ENCODE measurements around the gene ZC3H18.

Gene ZC3H18

DNA sequence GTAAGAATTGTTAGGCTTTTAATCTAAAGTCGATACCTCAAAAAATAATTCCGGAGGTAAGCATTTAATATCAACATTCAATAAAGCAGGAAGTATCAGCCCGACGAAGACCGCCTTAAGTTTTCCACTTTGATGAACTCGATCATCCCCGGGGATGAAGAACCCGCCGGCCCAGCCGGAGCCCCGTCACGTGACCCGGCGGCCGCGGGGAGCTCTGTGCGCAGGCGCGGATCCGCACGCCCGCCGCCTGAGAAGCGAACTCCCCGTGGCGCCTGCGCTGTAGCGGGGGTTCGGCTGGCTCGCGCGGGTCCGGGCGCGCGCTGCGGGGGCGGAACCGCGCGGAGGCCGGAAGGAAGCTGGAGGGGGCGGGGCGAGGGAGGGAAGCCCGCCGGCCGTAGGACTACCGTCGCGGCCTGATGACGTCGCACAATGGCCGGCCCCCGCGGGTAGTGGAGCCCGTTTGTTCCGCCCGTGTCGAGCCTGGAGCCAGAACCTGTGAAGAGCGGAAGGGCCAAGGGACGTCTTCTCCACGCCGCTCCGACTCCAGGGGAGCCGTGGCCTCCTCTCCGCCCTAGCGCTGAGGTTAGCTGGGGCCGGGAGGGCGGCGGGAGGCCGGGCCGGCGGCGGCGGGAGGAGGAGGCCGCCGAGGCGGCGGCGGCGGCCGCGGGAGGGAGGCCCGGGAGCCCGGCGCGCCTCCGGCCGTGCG, at the start of gene ZC3H18:
TSS of gene ZC3H18 (plus strand) at position 419 of the 706 bp plus-strand sequence. CDS start 6,721 bp downstream, outside the sequence.
- Mint-ChIP-seq H3K27me3 (no peaks in the 10 kb centered on the region), H3K4me3 (peak within 1 kb of the TSS; percentile 93 to 96), H3K4me1 (peaks cover 53% of the 10 kb centered on the region), H3K9me3 (no peaks in the 10 kb centered on the region), H3K27ac (peak within 1 kb of the TSS; percentile 95 to 96)
- ATAC-seq (peak; percentile 85), DNase-seq (peak; percentile 95 to 96)

DNA sequence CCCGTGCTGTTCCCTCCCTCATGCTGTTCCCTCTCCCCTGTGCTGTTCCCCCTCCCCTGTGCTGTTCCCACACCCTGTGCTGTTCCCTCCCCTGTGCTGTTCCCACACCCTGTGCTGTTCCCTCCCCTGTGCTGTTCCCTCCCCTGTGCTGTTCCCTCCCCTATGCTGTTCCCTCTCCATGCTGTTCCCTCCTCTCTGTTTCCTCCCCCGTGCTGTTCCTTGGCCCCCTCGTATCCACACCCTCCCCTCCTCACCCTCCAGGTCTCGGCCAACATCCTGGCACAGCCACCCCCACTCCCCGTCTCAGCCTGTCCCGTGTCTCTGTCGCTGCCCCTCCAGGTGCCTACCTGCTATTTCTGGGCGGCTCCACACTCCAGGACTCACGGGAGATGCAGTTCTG, 48.5 kb upstream of the ZC3H18 start:
- H3K4me3 Mint-ChIP-seq, result no peak overlapping the region
- H3K4me1 Mint-ChIP-seq, result peaks cover 18% of the 10 kb centered on the region
- DNase-seq (no peak), ATAC-seq (no peak)
- H3K9me3 Mint-ChIP-seq, result peaks cover 28 to 38% of the 10 kb centered on the region in 2 donors
- no peaks in the 10 kb centered on the region for H3K27me3 Mint-ChIP-seq
- H3K27ac Mint-ChIP-seq, result no peak overlapping the region

DNA sequence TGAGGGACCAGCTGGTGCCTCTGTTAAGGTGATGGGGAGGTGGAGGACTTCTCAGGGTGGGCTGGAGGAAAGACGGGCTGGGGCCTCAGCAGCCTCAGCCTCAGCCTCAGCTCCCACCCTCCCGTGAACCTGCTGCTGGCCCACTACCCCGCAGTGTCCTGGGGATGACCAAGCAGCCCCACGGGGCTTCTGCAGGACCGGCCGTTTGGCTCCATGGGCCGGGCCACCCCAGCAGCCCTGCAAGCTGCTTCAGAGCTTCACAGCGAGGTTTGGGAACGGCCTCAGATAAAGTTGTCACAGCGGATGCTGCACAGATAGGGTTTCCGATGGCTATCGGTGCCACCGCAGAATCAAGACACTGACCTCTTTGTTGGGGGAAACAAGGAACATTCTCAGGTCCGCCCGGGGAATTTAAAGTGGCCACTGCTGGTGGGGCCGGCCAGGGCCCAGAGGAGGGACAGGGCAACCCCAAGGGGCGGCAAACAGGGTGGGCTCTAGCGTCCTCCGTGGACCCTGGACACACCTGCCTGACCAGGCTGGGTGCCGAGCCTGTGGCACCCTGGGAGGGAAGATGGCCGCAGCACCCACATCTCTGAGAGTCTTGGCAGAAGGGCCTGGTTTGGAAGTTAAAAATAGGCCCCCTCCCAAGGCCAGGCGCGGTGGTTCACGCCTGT, 47.8 kb upstream of the ZC3H18 start:
- Mint-ChIP-seq H3K27me3 (no peaks in the 10 kb centered on the region), H3K4me1 (peaks cover 18% of the 10 kb centered on the region), H3K4me3 (no peak overlapping the region), H3K27ac (no peak overlapping the region), H3K9me3 (peaks cover 25 to 31% of the 10 kb centered on the region in 2 donors)
- DNase-seq (no peak), ATAC-seq (no peak)

DNA sequence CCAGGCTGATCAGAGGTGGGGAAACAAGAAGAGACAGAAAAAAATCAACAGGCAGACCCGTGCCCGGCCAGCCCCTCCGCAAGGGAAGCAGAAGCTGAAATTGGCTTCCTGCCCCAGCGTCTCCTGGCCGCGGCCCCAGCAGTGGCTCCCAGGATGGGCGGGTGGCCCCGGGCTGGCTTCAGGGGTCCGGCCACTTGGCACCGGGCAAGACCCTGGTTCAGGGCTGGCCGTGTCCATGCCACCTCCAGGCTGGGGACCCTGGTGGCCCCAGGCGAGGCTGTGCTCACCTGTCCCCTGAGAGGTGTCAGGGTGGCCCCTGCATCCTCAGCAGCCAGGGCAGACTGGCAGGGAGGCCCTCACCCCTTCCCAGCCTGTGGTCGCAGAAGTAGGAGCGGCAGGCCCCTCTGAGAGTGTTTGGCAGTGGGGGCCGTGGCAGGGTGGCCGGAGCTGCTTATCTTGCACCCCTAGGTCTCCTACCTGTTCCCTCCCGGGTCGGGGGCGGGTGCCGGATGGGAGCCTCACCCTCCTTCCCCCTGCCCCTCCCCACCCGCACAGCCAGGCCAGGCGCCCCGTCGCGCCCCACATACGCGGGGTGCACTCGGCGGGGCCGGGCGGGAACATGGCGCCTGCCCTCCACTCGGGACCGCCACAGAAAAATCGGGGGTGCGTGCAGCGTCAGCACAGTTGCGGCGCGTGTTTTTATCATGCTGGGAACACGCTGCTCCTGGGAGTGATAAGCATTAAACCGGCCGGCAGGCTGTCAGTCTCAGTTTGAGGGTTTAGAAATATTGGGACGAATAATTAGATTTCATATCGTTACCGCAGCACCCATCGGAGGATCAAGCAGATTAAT, 46.7 kb upstream of the ZC3H18 start:
- H3K27me3 Mint-ChIP-seq, result no peaks in the 10 kb centered on the region

DNA sequence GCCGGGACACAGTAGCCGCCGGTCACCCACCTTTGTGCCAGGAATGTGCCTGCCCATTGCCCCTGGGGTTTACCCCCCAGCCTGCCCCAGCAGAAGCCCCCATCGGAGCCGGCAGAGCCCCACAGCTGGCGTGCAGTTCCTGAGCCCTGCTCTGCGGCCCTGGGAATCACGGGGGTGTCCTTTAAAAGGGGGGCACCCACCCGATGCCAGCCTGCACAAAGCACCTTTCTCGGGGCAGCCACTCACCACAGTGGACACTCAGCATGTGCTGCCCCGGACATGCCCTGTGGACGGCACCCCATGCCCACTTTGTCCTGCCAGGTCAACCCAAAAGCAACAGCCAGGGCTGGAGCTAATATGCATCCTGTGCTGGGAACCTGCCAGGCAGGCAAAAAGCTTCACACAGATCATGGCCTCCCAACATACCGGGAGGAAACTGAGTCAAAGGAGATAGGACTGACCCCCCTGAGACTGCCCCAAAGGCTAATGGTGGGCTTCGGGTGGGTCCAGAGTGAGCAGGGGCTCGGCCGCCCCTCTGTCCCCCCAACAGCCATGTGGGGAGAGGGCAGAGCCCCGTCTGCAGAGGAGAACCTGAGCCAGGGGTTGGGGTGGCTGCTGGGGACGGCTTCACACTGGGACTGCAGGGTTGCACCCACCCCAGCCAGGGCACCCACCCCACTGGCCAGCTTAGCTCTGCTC, 45.8 kb upstream of the ZC3H18 start:
- Mint-ChIP-seq H3K9me3 (peaks cover 7 to 11% of the 10 kb centered on the region in 2 donors), H3K27ac (no peak overlapping the region), H3K4me3 (no peak overlapping the region), H3K27me3 (no peaks in the 10 kb centered on the region), H3K4me1 (peaks cover 18% of the 10 kb centered on the region)
- no peak for DNase-seq
- no peak for ATAC-seq

More for the DNA sequence above, 46.7 kb upstream of the ZC3H18 start:
- DNase-seq, result no peak
- peak; percentile 17 for ATAC-seq
- no peak overlapping the region for H3K4me3 Mint-ChIP-seq
- peaks cover 18% of the 10 kb centered on the region for H3K4me1 Mint-ChIP-seq
- H3K27ac Mint-ChIP-seq, result peak overlapping the region in 1 of 2 donors; percentile 61
- peaks cover 15 to 20% of the 10 kb centered on the region in 2 donors for H3K9me3 Mint-ChIP-seq

DNA sequence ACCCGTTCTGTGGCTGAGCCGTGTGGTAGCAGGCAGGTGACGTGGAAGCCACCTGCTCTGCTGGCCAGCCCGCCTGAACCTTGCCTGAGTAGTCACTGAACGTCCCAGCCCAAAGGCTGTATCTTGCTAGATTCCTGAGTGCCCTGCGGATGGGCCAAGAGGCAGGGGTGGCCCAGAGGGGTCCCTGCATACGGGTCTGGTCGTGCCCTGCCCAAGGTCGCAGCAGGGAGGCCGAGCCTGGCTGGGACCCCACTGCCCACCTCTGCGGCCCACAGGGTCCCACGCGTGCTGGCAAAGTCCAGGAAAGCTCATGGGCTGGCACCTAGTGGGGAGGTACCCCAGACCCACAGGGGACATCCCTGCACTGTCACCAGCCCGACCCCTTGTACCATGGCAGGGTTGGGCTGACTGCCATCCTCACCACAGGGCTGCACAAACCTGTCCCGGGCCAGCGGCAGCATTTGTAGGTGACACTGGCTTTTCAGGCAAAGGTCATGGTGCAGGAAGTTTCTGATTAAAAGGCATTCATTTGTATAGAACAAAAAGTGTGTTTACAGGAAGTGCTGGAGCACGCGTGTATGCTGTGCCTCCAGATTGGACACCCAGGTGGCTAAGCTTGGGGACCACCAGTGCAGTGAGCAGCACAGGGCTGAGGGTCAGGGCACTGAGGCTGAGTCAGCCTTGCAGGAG, 45.1 kb upstream of the ZC3H18 start:
- Mint-ChIP-seq H3K4me1 (peaks cover 18% of the 10 kb centered on the region), H3K9me3 (peaks cover 0 to 4% of the 10 kb centered on the region in 2 donors), H3K4me3 (no peak overlapping the region), H3K27ac (no peak overlapping the region), H3K27me3 (no peaks in the 10 kb centered on the region)
- no peak for ATAC-seq
- DNase-seq, result no peak

DNA sequence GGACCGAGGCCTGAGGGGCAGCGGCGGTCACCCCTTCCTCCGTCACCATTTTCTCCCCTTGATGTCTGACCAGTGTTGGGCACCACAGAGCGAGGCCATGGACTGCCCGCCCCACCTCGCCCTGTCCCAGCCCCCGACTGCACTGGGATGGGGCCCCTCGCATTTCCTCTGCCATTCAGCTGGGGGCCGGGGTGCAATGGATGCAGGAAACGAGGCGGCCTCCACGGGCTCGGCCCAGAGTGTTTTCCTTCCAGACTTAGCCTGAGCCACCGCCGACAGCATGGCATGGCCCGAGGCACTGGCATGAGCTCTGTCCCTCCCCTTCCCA, 44.6 kb upstream of the ZC3H18 start:
- Mint-ChIP-seq H3K4me1 (peaks cover 18% of the 10 kb centered on the region), H3K9me3 (no peaks in the 10 kb centered on the region), H3K27me3 (no peaks in the 10 kb centered on the region), H3K27ac (no peak overlapping the region), H3K4me3 (no peak overlapping the region)
- ATAC-seq (no peak), DNase-seq (no peak)

DNA sequence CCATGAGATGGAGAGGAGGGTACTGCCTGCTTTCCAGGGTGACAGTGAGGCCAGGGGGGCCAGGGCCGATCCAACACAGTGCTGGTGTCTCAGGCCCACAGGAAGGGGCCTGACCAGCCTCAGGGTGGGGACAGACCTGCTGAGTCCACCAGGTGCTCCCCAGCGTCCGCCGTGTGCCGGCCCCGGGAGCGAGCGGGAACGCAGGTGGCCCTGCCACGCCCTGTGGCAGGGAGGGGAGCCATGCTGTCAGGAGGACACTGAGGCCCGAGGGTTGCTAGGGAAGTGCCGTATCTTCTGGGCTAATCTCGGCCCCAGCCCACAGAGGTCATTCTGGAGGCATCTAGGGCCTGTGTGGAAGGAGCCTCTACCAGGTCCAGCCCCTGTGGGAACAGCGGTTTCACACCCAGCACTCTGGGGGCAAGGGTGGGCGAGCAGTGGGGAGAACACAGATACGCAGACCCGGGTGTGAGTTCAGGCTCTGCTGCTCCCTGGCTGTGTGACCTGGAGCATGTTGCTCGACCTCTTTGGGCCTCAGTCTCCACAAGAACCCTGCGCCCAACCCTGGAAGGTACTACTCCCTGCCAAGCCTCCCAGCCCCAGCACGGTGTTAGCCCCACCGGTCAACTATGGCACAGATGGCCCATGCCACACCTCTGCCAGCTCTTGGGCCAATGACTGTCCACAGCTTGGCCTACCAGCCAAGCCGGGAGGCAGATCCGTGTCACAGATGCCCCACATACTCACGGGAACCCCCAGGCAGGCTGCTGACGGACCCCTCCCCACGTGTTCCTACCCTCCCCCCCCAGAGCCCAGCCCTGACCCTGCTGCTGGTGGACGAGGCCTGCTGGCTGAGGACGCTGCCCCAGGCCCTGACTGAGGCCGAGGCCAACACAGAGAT, 43.9 kb upstream of the ZC3H18 start:
- Mint-ChIP-seq H3K4me3 (no peak overlapping the region), H3K4me1 (peaks cover 18% of the 10 kb centered on the region), H3K9me3 (no peaks in the 10 kb centered on the region), H3K27me3 (no peaks in the 10 kb centered on the region), H3K27ac (no peak overlapping the region)
- ATAC-seq, result no peak
- DNase-seq, result no peak

DNA sequence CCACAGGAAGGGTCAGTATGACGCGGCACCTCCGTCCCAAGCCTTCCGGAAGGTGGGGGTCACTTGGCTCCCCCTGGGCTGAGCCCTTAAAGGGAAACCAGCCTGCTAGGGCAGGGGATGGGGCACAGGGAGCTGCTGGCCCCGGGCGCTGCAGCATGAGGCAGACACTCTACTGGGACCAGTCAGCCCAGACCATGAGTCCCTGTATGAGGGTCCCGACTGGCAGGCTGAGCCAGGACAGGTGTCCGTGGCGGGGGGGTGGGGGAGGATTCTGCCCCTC, 43.4 kb upstream of the ZC3H18 start:
- no peak overlapping the region for H3K4me3 Mint-ChIP-seq
- H3K27ac Mint-ChIP-seq, result no peak overlapping the region
- no peaks in the 10 kb centered on the region for H3K9me3 Mint-ChIP-seq
- H3K27me3 Mint-ChIP-seq, result no peaks in the 10 kb centered on the region
- peaks cover 18% of the 10 kb centered on the region for H3K4me1 Mint-ChIP-seq
- DNase-seq (no peak), ATAC-seq (no peak)

DNA sequence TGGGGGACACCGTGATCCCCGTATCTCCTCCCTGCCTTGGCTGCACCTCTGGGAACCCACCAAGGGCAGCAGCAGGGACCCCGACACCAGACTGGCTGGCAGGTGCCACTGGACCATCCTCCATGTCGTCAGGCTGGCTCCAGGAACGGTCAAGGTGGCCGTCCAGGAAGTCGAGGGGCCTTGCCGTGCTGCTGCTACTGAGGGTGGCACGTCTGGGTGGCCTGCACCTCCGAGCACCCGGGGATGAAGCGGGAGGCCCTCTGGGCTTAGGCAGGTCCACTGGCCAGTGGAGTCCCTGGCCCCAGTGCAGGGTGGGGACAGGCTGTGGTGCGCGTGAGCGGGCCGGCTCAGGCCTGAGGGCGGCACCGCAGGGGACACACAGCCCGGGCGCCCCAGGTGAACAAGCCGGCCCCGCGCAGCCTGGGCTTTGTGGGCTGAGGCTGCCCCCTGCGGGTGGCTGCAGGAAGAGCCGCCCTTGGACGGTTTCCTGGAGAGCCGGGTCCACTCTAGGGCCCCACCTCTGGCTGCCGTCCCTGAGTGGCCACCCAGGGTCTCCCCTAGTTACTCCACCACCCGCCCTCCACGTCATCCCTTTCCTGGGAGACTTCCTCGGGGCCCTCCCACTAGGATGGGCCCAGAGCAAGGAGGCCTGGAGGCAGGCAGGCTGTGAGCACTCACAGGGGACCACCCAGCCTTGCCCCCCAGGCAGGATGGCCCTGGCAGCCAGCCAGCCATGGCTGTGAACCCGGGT, 42.8 kb upstream of the ZC3H18 start:
- H3K9me3 Mint-ChIP-seq, result no peaks in the 10 kb centered on the region
- no peaks in the 10 kb centered on the region for H3K27me3 Mint-ChIP-seq
- peaks cover 18% of the 10 kb centered on the region for H3K4me1 Mint-ChIP-seq
- H3K27ac Mint-ChIP-seq, result no peak overlapping the region
- peak; percentile 64 to 65 for DNase-seq
- peak; percentile 69 for ATAC-seq
- H3K4me3 Mint-ChIP-seq, result no peak overlapping the region

DNA sequence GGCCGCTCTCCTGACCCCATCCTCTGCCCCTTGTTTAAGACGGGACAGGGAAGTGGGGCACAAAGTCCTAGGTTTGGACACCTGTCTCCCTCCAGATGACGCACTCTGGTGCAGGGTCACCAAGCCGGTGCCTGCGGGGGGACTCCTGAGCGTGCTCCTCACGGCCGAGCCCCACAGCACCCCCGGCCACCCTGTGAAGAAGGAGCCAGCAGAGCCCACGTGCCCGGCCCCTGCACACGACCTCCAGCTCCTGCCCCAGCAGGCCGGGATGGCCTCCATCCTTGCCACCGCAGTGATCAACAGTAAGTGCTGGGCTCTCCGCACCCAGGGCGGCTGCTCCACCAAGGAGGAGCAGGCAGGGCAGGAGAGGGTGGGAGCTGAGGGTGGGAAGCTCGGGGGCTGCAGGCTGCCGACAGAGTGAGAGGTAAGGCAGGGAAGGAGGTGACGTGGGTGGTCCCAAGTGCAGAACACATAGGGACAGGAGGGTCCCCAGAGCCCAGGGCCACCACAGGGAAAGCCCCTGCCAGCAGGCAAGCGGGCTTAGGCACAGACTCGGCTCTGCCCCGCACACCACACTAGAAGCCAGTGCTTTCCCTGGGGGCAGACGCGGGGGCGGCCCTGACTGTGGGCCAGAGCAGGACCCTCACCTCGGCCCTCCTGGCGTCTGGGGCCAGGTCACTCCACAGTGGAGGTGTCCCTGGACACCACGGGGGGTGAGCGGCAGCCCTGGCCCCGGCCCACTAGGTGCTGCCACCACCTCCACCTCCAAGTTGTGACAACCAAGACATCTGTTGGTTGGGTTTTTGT, 42.1 kb upstream of the ZC3H18 start:
- peaks cover 18% of the 10 kb centered on the region for H3K4me1 Mint-ChIP-seq
- H3K4me3 Mint-ChIP-seq, result no peak overlapping the region
- DNase-seq (no peak), ATAC-seq (no peak)
- H3K27ac Mint-ChIP-seq, result peak overlapping the region in 1 of 2 donors; percentile 61
- H3K9me3 Mint-ChIP-seq, result no peaks in the 10 kb centered on the region
- no peaks in the 10 kb centered on the region for H3K27me3 Mint-ChIP-seq

DNA sequence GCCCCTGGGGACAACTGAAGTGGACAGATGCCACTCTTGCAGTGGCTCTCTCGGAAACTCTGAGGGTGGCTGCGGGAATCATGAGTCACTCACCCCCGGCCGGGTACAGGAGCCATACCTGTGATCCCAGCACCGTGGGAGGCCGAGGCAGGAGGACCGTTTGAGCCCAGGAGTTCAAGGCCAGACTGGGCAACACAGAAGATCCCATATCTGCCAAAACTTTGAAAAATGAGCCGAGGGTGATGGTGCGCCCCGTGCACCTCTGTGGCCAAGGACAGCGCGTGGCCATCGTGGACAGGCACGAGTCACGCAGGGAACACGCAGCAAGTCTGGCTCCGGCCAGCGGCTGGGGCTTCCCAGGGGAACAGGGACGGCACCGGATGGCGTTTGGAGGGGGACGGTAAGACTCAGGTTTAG, 41.3 kb upstream of the ZC3H18 start:
- no peak for ATAC-seq
- Mint-ChIP-seq H3K4me3 (no peak overlapping the region), H3K27ac (peak overlapping the region in 1 of 2 donors; percentile 61), H3K27me3 (no peaks in the 10 kb centered on the region), H3K9me3 (no peaks in the 10 kb centered on the region), H3K4me1 (peaks cover 18% of the 10 kb centered on the region)
- DNase-seq, result no peak

DNA sequence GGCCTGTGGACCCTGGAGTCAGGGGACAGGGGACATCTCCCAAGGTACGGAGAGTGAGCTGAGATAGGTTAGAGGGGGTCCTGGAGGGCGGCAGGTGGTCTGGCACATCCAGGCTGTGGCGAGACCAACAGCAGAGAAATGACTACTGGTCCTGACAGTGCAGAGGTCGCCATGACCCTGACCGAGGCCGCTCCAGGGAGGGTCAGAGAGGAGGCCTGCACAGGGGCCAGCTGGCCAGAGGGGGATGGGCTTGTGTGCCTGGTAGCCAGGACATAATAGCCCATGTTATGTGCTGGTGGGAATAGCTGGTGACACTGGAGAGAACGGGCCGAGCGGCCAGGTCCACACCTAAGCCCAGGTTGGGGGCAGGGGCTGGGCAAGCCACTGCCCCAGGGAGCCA, 40.6 kb upstream of the ZC3H18 start:
- Mint-ChIP-seq H3K27ac (no peak overlapping the region), H3K27me3 (no peaks in the 10 kb centered on the region), H3K4me1 (peaks cover 14% of the 10 kb centered on the region), H3K9me3 (no peaks in the 10 kb centered on the region), H3K4me3 (no peak overlapping the region)
- DNase-seq, result no peak
- ATAC-seq, result no peak
